ENCODE data around the gene NQO1.
"Not testable (repeated sequence)": the region's sequence is repeated elsewhere in the genome, so short reads cannot be mapped to it uniquely, and the experiment has no call there.

NQO1 gene

DNA sequence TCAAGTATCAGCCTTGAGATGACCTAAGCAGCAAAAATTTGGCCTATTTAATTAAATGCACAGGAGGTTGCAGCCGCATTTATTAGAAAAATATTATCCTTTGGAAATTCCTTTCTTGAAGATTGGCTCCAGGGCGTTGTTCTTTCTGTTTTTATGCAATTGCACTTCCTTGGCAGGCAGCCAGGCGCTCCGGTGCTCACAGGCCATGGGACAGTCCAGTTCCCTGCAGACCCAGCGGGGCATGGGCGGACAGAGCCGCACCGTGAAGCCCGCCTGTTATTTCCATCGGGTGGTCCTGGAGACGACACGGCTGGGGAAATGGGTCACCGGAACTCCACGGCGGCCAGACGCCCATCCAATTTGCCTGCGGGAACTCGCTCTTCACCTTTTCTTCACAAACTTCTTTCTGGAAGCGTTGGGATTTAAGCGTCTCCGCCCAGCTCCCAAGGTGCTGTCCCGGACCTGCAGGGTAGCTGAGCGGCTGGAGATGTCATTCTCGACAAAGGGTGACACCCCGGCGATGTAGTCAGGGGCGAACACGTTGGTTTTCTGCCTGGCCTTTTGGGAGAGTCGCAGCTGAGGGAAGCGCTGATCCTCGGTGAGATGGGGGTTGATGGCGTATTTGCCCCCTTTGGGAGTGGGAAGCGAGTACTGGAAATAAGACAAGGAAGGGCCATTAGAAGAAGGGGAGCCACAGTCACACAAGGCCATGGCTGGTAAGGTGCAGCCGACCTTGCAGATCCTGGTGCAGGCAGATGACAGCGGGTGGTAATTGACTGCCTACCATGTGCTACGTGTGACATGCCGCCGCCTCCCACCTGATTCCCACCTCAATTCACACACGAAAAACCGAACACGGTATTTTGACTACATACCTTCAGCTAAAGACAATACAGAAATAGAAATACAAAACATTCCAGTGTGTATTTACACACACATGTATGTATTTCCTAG, 15.9 kb upstream of the NQO1 start:
- no peak for DNase-seq

DNA sequence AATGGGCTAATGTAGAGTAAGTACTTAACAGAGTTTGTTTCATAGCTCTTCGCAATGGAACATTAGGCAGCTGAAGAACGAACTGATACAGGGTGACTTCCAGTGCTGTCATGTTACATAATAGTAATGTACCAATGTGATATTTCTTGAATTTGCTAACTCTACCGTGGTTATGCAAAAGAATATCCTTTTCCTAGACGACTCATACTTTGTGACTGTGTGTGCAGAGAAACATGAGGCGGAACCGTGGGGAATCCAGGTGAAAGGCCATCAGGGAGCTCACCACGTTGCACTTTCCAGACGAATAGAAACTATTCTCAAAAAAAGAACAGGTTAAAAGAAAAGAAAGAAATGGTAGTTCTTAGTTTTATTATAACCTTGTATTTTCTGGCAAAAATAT, 15.2 kb upstream of the NQO1 start:
- DNase-seq = no peak

DNA sequence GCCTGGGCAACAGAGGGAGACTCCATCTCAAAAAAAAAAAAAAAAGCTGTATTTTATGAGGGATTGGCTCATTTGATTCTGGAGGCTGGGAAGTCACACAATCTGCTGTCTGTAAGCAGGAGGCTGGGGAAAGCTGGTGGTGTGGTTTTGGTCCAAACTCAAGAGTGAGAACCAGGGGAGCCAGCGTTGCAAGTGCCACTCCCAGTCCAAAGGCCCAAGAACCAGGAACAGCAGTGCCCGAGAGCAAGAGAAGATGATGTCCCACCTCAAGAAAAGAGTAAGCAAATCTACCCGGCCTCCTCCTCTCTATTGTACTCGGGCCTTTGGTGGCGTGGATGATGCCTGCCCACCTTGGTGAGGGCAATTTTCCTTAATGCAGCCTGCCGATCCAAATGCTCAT, 5.7 kb upstream of the NQO1 start:
- DNase-seq = no peak

DNA sequence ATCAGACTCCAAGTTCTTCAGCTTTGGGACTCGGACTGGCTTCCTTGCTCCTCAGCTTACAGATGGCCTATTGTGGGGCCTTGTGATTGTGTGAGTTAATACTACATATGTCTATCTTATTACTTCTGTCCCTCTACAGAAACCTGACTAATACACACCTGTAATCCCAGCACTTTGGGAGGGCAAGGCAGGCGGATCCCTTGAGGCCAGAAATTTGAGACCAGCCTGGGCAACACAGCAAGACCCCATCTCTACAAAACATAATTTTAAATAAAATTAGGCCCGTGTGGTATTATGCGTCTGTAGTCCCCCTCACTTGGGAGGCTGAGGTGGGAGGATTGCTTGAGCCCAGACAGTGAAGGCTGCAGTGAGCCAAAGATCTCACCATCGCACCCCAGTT, 4.9 kb upstream of the NQO1 start:
- not testable (repeated sequence) for DNase-seq

DNA sequence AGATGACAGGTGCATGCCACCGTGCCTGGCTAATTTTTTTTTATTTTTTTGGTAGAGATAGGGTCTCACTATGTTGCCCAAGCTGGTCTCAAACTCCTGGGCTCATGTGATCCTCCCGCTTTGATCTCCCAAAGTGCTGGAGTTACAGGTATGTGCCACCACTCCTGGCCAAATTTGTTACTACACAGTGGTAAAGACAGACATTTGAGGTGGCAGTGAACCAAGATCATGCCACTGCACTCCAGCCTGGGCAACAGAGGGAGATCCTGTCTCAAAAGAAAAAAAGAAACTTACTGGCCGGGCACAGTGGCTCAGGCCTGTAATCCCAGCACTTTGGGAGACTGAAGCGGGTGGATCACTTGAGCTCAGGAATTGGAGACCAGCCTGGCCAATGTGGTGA, 2.7 kb upstream of the NQO1 start:
- DNase-seq = not testable (repeated sequence)

DNA sequence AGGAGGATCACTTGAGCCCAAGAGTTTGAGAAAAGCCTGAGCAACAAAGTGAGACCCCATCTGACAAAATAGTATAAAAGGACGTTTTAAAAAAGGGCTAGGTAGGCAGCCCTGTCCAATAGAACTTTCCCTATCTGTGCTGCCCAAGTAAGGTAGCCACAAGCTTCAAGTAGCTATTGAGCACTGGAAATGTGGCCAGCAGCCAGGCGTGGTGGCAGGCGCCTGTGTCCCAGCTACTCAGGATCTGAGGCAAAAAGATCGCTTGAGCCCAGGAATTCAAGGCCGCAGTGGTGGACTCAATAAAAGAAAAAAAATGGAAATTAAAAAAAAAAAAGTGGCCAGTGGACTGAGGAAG, 1.5 kb upstream of the NQO1 start:
- DNase-seq = no peak

DNA sequence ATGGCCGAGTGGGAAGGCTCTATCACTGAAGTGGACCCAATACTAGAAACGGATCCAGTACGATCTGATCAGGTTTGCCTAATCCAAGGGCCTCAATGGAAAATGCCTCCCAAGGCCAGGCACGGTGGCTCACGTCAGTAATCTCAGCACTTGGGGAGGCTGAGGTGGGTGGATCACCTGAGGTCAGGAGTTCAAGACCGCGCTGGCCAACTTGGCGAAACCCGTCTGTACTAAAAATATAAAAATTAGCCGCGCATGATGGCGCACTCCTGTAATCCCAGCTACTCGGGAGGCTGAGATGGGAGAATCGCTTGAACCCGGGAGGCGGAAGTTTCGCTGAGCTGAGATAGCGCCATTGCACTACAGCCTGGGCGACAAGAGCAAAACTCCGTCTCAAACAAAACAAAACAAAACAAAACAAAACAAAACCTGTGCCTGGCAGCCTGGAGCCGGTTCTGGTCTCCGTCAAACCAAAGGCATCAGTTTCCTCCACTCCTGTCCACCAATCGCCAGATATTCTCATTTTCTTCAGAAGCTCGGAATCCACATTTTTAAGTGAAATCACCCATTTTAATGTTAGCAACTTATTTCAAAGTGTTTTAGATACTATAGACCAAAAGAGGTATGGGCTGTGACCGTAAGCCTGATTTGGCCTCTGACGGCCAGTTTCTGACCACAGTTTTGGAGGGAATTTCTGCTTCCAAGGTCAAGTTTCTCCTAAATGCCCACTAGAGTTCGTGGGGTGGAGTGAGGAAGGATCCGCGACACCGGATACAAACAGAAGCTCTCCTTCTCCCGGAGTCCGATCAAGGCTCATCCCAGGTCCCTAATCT, 664 bp downstream of the NQO1 start:
- DNase-seq = no peak

DNA sequence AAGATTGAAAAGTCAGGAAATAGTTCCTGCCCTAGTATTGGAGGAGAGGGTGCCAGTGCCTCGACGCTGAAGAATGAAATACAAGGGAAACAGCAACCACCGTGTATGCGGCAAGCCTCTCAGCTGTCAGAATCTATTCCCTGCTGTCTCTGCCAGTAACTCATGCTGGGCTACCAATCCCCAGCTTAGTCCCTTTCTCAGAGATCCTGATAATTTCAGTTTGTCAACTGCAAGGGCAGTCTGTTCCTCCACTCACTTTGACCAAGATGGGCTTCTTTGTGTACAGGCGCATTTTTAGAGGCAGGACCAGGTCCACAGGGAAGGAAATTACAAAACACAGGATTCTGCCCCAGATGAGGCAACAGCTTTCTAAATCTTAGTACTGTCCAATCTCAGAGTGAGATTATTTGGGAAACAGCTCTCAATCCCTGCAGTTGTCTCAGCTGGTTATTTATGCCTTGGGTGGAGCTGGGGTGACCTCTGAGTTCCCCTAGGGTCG, 1.3 kb downstream of the NQO1 start:
- peak; percentile 40 for DNase-seq

DNA sequence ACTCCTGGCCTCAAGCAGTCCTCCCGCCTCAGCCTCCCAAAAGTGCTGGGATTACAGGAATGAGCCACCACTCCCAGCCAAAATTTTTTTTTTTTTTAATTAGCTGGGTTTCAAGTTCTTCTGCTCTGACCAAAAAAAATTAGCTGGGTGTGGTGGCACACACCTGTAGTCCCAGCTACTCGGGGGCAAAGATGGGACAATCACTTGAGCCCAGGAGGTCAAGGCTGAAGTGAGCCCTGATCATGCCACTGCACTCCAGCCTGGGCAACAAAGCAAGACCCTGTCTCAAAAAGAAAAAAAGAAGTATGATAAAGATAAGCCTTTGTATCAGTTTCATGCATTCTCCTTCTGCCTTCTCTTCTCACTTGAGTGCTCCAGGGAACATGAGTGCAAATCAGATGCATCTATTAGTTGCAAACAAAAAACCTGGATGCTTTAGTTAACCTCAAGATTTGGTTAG, 1.9 kb downstream of the NQO1 start:
- no peak for DNase-seq

DNA sequence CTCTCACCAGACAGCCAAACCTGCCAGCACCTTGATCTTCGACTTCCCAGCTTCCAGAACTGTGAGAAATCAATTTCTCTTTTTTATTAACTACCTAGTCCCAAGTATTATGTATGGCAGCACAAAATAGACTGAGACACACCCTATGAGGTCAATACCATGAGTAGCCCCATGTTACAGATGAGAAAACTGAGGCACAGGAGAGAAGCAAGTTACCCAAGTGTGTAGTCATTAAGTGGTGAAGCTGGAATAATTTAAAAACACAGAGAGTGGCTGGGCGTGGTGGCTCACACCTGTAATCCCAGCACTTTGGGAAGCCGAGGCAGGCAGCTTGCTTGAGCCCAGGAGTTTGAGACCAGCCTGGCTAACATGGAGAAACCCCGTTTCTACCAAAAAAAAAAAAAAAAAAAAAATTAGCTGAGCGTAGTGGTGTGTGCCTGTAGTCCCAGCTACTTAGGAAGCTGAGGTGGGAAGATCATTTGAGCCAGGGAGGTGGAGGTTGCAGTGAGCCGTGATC, 4.9 kb downstream of the NQO1 start:
- no peak for DNase-seq

DNA sequence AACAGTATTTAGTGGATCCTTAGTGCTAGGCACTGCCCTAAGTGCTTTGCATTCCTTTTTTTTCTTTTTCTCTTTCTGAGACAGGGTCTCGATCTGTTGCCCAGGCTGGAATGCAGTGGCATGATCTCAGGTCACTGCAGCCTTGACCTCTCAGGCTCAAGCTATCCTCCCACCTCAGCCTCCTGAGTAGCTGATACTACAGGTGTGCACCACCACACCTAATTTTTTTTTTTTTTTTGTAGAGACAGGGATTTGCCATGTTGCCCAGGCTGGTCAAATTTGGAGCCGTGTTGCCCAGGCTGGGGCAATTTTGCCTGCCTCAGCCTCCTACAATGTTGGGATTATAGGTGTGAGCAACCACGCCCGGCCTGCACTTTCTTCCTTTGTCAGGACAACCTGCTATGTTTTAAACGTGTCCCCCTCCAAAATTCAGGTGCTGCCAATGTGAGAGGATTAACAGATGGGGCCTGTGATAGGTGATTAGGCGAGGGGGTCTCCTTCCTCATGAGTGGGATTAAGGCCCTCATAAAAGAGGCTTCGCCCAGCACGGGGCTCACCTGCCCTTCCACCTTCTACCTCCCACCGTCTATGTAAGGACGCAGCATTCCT, 5.4 kb downstream of the NQO1 start:
- no peak for DNase-seq

DNA sequence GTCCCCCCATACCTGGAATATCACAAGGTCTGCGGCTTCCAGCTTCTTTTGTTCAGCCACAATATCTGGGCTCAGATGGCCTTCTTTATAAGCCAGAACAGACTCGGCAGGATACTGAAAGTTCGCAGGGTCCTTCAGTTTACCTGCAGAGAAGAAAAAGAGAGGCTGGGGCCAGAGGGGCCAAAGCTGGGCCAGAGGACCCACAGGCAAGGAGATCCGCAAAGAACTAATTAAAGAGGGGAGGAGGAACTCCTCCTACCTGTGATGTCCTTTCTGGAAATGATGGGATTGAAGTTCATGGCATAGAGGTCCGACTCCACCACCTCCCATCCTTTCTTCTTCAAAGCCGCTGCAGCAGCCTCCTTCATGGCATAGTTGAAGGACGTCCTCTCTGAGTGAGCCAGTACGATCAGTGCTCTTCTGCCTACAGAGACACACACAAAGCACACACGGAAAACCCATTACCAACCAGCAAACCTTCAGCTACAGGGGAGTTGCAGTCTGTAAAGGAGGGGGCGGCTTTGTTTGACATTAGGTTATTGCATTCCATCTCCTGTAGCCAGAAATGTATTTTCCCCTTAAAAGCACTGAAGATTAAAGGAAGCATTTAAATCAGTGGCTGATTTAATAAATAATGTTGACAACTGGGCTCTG, 8.1 kb downstream of the NQO1 start:
- no peak for DNase-seq

DNA sequence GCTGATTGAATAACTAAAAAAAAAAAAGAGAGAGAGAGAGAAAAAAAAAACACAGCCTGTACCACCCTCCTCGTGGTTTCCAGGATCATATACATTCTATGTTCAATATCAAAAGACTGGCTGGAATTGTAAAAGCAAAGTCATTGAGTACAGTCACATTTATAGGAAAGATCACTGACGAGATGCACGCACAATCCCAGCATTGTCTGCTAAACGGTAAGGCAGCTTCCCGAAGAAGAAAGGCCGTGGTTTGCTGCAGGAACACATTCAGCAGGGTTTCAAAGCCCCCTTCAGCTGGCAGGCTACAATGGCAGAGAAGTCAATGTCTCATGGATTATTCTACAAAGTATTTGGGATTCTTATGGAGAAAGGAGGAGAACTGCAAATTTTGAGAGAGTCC, 9.3 kb downstream of the NQO1 start:
- DNase-seq = no peak

DNA sequence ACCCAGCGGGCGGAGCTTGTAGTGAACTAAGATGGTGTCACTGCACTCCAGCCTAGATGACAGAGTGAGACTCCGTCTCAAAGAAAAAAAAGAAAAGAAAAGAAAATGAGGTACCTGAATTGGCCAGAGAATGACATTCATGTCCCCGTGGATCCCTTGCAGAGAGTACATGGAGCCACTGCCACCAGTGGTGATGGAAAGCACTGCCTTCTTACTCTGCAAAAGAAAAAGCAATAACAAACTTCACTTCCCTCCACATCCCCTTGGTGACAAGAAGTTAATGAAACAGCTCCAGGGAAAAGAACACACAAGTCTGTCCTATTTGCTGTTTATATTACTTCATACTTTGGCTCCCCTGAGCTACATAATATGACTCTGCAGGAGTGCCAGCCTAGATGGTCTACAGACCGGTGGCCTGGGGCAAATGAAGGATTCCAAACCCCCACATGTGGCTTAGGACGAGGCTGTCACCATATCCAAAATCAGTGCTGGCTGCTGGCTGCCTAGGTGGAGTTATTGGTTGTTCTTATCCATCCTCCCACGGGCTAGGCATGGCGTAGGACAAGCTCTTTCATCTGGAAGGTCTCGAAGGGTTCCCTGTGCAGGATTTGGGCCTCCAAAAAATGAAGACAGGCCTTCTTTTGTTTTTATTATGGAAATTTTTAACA, 13.3 kb downstream of the NQO1 start:
- no peak for DNase-seq

DNA sequence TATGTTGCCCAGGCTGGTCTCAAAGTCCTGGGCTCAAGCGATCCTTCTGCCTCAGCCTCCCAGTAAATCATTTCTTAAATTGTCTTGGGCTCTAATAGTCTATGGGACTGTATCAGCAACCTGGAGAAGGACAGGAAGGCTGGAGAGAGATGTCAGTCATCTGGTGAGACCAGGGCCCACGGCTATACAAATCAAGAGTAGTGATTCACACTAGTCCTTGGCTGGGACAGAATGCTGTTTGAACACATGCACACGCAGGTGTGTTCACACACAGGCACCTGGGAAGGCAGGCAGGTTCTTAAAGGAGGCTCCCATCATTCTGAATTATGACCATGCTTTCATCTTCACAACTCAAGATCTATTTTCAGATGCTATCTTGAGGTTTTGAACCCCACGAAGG, 14.1 kb downstream of the NQO1 start:
- no peak for DNase-seq

DNA sequence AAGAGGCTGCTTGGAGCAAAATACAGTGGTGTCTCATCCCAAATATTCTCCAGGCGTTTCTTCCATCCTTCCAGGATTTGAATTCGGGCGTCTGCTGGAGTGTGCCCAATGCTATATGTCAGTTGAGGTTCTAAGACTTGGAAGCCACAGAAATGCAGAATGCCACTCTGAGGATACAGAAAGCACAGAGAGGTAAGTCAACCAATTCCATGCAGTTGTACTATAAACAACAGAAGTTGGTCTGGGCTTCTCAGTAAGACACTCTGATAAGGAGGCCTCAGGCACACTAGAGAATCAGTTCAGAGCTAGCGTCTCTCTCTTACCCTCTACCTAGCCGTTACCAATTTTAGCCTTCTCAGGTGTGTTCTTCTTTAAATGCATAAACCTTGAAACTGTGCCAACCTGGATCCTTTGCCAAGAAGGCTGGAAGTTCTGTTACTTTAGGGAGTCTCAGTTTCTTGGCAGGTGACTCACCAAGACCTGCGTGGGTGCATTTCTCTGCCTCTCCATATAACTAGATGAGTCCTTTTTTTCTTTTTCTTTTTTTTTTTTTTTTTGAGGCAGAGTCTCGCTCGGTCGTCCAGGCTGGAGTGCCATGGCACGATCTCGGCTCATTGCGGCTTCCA, 15.1 kb downstream of the NQO1 start:
- DNase-seq = no peak

DNA sequence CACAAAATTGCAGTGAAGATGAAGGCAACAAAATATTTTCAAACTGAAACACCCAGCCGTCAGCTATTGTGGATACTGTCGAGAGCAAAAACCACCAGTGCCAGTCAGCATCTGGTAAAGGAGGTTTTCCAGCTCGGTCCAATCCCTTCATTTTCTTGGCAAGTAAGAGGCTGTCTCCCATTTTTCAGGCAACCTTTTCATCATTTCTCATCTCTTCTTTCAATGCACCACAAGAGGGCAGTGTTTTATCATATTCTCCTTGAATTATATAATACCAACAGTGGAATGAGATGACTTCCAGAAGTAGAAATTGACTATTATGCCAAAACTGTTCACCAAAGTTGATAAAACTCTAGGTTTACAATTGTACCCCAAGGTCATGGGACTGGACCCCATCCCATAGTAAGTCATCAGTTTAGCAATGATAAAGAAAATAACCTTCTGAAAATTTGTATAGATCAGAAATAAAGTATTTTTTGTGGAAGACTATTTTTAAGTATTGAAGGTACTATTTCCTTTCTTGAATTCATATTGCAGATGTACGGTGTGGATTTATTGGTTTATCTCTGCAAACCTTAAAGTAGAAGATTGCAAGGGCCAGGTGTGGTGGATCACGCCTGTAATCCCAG, 16.8 kb downstream of the NQO1 start:
- peak; percentile 22 for DNase-seq

DNA sequence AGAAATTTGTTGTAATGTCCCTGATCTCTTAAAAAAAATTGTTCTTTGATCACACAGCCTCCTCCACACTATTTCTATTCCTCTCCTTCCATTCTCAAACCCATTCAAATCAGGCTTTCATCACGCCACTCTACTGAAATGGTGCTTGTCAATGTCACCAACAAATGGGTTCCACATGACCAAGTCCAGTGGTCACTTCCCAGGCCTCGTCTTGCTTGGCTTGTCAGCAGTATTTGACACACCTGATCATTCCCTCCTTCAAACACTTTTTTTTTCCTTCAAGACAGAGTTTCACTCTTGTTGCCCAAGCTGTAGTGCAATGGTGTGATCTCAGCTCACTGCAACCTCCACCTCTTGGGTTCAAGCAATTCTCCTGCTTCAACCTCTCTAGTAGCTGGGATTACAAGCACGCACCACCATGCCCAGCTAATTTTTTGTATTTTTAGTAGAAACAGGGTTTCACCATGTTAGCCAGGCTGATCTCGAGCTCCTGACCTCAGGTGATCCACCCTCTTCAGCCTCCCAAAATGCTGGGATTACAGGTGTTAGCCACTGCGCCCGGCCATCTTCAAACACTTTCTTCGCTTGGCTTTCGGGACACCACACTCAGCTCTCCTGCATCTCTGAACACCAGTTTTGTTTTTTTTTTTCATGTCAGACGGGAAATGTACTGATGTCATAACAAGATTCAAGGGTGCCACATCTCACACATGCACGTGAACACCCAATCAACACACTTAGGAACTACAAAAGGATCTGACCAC, 18.3 kb downstream of the NQO1 start:
- no peak for DNase-seq

DNA sequence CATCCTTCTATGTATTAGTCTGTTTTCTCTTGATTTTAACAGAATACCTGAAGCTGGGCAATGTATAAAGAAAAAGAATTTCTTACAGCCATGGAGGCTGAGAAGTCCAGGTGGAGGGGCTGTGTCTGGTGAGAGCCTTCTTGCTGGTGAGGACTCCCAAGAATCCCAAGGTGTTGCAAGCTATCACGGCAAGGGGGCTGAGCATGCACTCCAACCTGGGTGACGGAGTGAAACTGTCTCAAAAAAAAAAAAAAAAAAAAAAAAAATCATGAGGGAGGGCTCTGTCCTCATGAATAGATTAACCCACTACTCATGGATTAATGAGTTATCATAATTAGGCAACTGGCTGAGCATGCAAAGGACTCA, 19.4 kb downstream of the NQO1 start:
- no peak for DNase-seq

DNA sequence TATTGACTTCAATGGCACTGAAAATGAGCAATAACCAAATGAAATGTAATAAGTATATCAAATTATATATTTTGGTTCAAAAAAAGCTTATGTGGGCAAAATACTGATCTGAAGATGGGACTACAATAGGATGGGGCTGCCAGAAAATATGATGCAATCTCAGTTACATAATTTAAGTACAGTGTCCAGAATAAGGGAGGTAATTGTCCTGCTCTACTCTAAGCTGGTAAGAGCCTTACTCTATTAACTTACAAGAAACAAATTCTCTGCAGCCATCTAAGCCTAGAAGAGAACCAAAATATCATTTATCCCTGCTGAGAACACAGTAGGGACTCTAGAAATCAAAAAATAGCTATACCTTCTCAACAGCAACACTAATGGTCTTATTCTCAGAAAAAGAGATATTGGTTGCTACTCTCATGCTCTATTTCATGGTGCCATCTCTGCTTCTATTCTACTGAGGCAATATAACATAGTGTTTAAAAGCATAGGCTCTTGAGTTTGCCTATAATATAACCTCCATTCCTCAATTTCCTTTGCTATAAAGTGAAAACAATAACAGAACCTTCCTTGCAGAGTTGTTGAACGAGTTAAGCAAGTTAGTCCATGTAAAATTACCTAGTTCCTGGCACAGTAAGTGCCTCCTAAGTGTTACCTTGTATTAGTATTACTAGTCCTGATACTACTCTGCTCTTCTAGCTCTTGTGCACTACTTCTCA, 19.9 kb downstream of the NQO1 start:
- no peak for DNase-seq

Data from NCI-H526 treated with DMSO at 0.1 percent for 48 hours (cell line).